NK-92 (cell line): ENCODE data around the gene AUH.

Experiments
- DNase-seq: peaks from one replicate; lab custom pipeline; 2025; ENCODE audit not compliant: unreplicated experiment; lab: John Stamatoyannopoulos, UW

Gene AUH

DNA sequence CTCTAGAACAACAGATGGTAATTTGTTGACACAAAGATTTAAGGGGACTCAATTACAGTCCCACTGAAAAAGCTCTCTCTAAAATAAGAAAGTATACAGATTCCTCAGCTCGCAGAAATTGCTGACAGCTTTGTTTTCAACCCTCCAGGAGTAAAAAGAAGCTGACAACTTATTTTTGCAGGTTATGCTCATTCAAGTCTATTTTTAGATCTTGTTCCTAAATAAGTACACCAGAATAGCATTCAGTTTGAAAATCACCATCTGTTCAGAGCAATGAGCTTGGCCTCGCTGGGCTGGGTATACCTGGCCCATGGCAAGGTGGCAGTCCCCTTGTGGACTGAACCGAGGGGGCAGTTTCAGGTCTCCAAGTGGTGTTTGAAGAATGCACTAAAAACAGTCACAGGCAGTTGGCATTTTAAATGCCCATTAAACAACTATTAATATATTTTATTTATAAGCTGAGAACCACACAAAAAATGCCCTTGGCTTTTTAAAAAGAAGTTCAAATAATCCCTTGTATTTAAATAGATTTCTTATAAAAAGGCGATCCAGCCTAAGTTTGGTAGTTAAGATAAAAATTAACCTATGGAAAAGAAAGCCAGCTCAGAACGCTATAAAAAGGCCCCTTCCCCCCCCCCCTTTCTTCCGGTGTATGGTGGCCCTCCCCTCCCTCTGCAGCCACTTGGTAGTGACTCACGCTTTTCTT lies 169.2 kb downstream of the AUH start:
- DNase-seq: no peak

GRCh38 chr9:91191411-91192380 lies 170.0 kb downstream of the AUH start:
- no peak for DNase-seq

GRCh38 chr9:91190062-91190461 lies 171.7 kb downstream of the AUH start:
- no peak for DNase-seq

DNA sequence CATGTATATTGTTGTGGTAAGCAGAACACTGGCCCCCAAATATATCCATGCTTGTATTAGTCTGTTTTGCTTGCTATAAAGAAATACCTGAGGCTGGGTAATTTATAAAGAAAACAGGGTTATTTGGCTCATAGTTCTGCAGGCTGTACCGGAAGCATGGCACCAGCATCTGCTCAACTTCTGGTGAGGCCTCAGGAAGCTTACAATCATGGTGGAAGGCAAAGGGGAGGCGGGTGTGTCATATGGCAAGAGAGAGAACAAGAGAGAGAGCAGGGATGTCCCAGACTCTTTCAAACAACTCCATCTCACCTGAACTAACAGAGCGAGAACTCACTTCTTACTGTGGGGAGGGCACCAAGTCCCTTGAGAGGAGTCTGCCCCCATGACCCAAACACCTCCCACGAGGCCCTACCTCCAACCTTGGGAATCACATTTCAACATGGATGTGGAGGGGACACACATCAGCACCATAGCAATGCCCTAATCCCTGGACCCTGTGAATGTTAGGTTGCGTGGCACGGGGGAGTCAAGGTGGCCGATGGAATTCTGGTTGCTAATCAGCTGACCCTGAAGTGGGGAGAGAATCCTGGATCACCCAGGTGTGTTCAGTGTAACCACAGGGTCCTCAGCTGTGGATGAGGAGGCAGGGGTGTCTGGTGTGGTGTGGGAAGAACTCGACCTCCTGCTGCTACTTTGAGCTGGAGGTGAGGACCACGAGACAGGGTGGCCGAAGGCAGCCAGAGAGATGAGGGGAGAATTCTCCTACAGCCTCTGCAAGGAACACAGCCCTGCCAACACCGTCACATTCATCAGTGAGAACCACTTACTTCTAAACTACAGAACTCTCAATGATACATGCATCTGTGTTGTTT lies 172.8 kb downstream of the AUH start:
- no peak for DNase-seq

GRCh38 chr9:91187965-91188344 lies 173.8 kb downstream of the AUH start:
- no peak for DNase-seq

DNA sequence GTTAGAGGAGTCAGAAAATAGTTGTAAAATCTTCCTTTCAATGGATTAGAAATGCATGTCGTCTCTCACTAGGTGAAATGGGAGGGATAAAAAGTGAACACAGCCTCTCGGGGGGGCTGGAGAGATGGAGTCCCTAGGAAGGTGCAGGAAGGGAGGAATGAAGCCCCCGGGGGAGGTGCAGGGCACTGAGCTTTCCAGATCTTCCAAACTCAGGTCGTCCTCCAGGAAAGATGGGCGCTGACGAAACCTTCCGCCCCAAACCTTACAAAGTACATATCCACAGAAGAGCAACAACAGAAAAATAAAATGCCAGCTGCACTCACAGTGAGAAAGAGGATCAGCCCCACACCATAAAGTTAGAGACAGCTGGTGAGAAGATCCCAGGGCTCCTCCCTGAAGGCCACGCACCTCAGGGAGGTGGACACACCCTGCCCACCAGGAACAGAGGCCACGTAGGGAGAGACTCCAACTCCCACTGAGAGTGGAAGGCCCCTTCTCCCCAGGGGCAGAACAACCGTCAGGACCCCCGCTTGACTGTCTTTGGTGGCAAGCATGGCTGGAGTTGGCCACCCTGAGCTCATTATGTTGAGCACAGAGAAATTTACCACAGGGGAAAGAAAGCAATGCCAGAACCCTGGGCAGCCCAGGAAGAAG lies 174.3 kb downstream of the AUH start:
- DNase-seq: no peak

DNA sequence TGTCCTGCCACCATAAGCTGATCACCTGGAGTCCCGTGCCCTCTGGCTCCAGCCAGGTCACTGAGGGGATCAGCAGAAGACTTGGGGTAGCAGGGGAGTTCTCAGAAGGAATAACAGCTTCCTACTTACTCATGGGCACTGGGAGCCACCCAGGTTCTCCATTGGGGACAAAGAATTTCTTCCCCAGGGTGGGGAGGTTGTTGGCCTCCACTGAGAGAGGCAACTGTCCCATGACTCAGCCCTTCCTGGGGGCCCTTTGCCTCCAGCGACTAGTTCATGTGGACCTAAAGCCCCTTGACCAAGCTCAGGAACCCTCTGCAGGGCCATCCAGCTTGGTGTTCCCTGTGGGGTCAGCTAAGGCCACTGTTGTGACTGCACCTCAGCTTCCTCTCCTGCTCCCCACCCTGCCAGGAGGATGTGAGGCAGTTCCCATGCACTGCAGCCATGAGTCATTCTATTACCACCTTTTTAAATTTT lies 175.0 kb downstream of the AUH start:
- DNase-seq: no peak

DNA sequence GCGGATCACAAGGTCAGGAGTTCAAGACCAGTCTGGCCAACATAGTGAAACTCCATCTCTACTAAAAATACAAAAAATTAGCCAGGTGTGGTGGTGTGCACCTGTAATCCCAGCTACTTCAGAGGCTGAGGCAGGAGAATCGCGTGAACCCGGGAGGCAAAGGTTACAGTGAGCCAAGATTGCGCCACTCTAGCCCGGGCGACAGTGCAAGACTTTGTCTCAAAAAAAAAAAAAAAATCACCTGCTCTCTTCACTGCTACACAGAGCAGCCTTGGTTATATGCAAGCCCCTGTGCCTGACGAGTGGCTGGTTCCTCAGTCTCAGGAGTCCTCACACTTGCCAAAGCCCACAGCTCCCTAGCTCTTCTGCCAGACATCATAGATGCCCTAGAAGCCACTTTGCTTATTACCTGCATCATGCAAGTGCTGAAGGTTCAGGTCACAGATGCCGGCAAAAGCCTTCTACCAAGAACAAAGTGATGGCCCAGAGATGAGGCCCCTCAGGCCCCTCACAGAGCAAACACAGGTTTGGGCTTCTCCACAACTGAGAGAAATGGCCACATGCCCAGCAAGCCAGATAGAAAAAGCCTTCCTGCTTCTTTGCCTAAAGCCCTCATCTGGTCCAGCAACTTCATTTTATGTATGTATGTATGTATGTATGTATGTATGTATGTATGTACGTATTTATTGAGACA lies 176.4 kb downstream of the AUH start:
- no peak for DNase-seq

DNA sequence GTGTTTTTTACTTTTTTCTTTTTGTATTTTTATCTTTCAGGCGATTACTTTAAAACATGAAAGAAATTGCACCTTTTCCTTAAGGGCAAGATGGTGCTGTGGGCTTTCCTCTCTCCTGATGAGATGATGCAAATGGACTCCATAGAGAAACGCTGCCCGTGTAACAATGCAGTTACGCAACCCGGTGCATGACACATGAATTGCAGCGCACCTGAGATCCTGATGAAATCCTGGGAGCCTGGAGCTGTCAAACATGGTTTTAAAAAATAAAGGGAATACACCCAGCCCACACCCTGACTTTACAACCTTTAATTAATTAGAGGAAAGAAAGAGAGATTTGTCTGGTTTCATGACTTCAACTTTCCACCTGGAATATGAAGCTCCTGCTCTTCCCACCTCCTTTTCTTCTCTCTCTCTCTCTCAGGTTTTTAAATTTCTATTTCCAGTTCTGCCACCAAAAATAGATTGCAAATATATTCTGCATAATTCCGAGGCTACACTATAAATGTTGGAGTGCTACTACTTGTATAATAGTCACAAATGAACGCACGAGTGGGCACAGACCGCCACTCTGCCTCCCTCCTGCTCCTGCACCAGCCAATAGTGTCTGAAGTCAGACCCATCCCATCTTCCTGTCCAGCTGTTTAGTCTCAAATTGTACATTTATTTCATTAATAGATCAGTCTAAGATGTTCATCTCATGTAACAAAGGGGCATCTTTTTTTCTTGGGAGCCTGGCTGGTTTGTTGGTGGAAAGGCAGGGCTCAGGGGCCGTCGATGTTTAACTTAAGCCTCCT lies 179.1 kb downstream of the AUH start:
- no peak for DNase-seq

GRCh38 chr9:91181541-91181940 lies 180.2 kb downstream of the AUH start:
- DNase-seq: no peak

GRCh38 chr9:91180930-91181268 lies 180.8 kb downstream of the AUH start:
- no peak for DNase-seq

DNA sequence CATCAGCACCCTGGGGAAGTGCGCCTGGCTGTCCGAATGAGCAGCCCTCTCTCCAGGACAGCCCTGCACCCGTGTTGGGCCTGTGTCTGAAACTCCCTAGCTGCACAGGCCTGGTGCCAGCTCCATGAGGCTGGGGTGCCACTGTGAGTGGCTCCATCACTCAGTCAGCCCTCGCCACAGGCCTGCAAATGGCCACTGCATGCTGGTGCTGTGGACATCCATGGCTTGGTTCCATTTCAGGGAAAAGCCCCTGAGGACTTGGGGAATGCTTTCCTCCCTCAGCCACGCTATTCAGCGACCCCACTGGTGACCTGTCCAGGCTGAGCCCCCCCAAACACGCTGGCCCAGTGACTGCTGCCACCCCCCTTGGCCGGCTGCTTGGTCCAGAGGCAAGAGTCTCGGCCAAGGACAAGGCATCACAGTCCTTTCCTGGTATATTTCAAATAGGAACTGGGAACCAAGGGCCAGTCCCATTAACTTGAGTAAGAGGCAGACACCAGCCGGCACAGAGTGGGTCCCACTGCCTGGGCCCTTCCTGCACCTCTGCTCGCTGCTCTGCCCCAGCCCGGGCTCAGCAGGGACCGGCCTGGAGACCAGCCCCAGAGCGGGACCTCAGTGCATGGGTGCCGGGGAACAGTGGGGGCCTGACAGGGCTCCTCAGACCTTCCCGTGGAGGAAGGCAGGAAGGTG lies 181.3 kb downstream of the AUH start:
- no peak for DNase-seq

- no peak for DNase-seq
Observed at GRCh38 chr9:91179237-91180138, 182.2 kb downstream of the AUH start.

GRCh38 chr9:91178281-91179236 lies 183.2 kb downstream of the AUH start:
- no peak for DNase-seq

DNA sequence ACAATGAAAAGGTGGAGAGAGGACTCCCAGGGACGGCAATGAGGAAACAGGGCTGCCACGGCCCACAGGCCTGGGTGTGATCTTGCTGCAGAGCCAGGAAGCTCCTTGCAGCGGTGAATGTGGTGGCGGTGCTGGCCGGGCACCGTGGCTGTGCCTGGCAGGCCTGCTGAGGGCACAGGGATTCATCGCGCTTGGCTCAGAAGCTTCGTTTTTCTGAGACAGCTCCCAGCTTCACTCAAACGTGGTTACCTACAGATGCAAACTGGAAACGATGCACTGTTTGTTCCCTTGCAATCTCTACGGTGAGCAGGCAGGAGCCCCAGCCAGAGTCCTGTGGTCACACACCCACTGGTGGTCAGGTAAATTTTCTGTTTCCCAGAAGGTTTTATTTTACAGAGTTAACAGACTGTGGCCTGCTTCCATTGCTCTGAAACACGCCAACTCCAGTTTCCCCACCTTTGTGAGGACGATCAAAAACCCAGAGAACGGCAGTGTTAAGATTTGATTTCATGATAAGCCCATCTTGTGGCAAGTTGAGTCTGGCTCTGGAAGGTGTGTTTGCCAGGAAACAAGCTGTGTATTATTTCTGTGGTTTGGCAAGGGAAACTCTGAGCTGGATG lies 183.9 kb downstream of the AUH start:
- no peak for DNase-seq

GRCh38 chr9:91177081-91177480 lies 184.6 kb downstream of the AUH start:
- no peak for DNase-seq
